GM18861 (cell line): ENCODE data around the gene CACNA2D4.

Experiments
- ATAC-seq: cut with Tn5 transposase; IDR thresholded peaks from one replicate; pipeline ENCODE4 v1.9.1; 2021; ENCODE audit not compliant: unreplicated experiment

Gene CACNA2D4

GRCh38 chr12:1919284-1919683, 832 bp upstream of the CACNA2D4 start:
- no peak for ATAC-seq

GRCh38 chr12:1918884-1919236, 408 bp upstream of the CACNA2D4 start:
- no peak for ATAC-seq

DNA sequence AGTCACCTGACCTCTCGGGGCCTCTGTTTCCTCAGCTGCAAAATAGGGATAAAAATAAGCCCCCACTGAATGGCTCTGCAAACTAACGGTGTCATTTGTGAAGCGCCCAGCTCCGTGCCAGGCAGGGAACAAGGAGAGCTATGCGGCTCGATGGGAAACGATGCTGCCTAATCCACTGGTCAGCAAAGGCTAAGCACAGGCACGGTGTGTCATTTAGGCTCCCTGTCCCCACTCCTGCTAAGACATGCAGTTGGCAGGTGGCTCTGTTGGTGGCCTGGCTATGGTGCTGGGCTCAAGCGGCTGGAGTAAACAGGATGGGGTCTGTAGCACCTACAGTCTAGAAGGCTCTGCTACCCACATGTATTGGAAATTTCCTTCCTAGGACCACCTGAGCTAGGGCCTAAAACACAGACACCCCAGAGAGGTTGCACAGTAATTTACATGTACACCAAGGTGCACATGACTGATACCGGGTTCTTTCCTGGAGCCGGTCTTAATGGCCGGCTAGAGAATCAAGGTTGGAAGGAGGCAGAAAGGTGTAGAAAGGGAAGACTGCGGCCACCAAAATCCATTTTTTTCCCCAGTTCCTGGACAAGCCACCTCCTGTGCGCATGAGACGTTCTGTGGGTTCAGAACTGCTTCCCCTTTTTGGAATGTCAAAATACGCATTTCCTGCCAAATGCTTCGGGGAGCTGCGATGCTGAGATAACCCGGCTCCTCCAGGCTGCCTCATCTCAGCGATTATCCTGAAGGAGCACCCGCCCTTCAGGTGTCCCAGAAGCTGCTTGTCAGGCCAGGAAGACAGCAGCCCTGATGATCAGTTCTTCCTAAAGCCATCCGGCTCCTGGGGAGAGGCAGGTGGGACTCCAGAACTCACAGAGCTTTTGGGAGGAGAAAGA, 1.0 kb downstream of the CACNA2D4 start:
- ATAC-seq, result no peak

DNA sequence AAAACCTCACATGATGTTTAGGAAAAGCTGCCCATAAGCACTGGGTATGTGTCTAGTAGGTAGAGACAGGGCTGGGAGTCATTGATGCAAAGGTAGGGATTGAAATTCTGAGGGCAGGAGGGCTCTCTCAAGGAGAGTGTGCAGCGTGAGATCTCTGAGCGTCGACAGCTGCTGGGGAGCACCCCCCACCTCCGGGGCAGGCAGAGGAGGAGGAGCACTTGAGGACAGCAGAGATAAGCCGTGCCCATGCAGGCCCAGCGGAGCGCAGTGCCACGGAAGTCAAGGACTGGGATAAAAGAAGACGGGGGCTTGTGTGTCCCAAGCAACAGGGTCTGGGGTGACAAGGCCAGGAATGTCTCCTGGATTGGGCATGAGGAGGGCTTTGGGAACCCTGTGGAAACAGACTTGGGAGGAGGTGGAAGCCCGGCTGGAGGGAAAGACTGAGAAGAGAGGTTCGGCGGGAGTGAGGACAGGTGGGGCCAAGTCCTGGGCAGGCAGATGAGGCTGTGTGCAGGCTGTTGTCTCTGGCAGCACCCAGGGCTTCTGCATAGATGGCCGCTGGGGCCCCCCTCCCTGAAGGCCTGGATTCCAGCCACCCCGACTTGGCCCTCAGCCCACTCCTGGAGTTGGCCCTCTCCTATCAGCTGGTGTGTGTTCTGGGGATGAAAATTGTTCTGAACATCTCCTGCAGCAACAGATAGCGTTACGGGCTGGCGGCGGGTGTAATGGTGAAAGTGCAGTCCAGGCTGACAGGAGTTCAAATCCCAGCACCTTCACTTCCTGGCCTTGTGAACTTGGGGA, 1.9 kb downstream of the CACNA2D4 start:
- ATAC-seq, result no peak

DNA sequence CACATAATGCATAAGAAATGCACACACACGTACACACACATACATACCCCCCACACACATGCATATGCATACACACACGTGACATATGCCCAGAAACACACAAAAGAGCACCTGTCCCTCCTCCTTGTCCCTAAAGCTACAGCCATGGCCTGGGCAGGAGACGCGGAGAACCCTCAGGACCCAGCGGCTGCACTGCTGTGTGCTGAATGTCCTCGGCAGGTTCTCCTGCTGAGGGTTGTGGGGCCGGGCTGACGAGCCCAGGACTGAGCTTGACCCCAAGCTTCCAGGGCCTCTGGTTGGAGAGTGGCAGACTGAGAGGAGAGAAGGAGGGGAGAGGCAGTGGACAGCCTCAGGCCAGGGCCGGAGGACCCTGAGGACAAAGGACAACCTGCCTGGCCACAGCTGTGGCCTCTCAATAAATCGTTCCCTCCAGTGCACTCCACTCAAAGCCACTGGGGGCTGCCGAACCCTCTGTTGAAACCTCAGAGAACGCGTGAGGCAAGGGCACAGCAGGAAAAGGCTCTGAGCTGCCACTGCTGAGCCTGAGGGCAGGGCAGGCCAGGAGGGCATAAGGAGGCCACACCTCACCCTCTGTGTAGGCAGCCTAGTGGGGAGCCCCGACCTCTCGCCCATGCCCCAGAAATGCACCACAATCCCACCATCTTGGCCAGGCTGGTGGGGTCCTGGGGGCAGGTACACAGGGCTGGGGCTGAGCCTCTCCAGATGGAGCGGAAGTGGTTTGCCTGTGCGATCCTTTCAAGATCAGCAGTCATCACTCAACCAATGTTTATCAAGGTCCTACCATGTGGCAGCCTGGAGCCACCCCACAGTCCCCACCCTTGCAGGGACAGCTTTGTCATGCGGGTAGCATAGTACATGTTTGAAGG, 3.1 kb downstream of the CACNA2D4 start:
- no peak for ATAC-seq

GRCh38 chr12:1914114-1914911, 4.1 kb downstream of the CACNA2D4 start:
- ATAC-seq, result no peak

DNA sequence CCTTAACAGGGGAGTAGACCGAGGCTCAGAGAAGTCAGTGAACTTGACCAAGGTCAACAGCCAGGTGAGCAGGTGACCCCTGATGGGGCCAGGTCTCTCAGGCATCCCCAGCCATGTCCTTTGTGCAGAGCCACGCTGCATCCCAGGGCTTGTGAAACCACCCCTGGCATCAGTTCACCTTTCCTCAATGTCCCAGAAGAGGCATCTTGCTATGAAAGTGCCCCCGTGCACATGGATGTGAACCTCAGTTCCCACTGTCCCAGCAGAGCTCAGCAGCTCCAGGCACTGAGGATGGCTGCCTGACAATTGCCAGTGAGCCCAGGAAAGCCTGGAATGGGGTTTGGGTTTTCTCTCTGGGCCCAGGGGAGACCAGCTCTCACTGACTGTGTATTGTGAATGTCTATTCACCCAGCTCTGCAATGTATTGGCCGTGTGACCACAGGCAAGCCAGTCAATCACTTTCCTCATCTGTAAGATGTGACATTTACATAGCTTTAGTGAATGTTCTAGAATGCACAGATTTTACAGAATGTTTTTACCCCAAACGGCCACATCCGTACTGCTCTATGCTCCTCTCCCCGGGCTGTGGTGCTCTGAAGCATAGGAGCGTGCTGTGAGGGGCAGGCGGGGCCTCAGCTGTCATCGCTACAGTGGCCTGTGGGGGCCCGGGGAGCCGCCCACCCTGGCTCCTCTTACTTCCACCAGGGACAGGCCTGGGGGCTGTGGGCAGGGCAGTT, 4.9 kb downstream of the CACNA2D4 start:
- no peak for ATAC-seq

DNA sequence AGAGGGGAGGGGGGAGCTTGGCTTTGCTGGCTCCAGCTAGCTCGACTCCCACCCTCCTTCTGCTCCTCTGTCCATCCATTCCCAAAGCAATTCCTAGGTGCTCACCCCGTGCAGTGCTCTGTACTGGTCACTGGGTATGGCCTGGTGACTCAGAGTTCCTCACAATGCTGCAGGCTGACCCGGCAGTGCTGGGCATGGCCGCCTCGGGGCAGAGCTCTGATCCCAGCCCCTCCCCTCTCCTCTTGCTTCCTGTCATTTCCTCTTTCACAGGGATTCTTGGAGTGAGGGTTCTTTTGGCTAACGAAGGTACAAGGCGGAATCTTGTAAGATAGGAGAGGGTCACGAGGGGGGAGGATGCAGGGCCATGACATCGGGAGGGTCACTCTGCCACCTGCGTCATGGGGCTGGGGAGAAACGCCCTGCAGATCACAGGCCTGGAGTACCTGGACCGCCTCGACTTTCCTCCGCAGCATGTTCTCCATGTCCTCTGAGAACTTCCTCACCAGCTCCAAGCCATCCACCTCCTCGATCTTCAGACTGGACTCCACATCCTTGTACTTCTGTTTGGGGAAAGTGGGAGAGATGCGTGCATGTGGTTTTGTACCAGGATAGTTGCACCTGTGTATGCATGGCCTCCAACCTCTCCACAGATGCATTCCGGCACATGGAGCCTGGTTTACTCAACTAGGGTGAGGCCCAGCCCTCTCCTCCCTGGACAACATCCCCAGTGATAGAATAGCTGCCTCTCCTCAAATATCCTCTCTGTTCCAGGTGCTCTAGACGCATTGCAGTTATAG, 5.7 kb downstream of the CACNA2D4 start:
- no peak for ATAC-seq

DNA sequence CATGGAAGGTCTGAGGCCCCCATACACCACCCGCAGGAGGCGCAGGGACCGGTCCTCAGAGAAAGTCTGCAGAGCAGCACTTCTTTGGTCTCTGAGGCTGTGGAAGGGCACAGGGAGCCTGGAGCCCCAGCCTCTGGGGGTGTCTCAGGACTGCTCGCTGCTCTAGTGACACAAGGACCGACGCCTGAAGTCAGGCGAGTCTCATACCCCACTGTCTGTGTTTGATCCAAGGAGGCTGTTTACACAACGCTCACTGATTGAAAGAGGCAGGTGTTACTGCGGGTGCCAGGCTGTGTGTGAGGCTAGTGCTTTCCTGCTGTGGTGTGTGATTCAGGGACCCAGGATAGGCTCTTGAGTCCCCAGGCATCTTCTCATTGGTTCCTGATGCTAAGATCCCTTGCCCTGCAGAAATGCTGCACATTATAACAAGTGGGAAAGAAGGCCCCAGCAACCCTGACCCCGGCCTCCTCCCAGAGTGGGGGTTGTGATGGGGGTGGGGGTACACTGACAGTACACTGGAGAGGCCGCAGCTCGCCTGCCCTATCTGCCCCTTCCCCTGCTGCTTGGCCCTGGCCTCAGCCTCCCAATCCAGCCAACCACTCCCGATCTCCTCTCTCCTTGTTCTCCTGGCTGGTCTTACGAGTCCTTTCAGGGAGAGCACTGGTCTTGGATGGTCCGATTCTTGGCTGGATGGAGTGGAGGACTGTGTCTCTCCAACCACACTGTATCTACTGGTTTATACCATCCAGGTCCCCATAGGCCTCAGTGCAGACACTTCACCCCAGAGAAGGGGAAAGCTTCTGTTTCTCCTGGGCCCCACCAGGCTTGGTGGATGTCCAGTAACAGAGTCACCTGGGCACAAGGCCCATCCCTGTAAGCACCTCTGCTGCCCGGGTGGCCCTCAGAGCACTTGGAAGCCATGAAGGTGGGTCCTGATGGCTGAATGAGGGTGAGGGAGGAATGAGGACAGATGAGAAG, 6.6 kb downstream of the CACNA2D4 start:
- no peak for ATAC-seq

GRCh38 chr12:1910468-1910867, 8.0 kb downstream of the CACNA2D4 start:
- ATAC-seq, result no peak

- no peak for ATAC-seq
Measured at GRCh38 chr12:1908758-1909157, 9.7 kb downstream of the CACNA2D4 start.

DNA sequence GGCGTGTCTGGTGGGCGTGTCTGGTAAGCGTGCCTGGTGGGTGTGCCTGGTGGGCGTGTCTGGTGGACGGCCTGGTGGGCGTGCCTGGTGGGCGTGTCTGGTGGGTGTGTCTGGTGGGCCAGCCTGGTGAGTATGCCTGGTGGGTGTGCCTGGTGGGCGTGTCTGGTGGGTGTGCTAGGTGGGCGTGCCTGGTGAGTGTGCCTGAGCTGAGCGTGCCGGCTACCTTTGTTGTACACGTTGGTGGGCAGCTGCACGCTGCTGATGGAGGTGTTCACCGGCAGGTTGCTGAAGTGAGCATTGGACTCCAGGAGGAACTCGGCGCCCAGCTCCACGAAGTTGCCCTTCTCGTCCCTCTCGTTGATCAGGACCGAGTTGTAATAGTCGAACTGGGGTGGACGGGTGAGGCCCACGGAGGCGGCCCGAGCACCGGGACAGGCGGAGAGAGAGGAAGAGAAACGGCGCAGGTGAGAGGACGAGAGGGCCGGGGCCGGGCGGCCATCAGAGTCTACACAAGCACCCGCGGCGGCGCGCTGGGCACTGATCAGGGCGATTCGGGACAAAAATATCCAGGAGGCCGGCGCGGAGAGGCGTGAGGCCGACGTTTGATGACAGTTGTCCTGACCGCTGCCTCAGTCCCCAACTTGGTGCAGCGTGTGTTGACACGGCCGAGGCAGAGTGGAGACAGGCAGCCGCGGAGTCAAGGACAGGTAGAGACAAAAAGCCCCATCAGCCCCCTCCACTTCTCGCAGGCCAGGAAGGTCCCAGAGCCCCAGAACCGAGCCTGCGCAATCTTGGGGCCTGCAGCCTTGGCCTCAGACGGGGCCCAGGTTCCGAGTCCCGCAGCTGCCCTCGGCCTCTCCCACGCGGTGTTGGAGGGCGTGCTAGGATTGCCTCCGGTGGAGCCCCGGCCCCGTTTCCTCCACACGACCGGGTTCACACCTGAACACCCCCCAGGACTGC, 10.5 kb downstream of the CACNA2D4 start:
- no peak for ATAC-seq

GRCh38 chr12:1906579-1906978, 11.9 kb downstream of the CACNA2D4 start:
- no peak for ATAC-seq

DNA sequence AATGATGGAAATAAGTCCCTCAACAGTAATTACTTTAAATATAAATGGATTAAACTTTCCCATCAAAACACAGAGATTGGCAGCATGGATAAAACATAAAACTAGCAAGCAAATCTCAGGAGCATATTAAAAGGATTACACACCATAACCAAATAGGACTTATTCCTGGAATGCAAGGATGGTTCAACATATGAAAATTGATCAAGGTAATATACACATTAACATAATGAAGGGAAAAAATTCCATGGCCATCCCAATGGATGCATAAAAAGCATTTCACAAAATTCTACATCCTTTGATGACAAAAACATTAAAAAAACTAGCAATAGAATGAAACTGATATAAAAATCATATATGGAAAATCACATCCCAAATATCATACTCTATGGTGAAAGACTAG, 13.6 kb downstream of the CACNA2D4 start:
- ATAC-seq, result no peak

- no peak for ATAC-seq
Measured at GRCh38 chr12:1896964-1897363, 21.5 kb downstream of the CACNA2D4 start.

- ATAC-seq, result no peak
Measured at GRCh38 chr12:1890810-1891209, 27.6 kb downstream of the CACNA2D4 start.
